Glomerular endothelial cell (primary cell): ENCODE results near the gene ZNF442. TPM values are rescaled to one million over a fixed set of nuclear protein-coding genes. Genes with fewer than 3 reads are reported as not detected.
"Not testable (repeated sequence)": the region's sequence is repeated elsewhere in the genome, so short reads cannot be mapped to it uniquely, and the experiment has no call there.

ENCODE experiments used
- DNase-seq: peaks from one replicate; pipeline ENCODE4 v3.0.0-alpha.2; 2011; ENCODE audit warnings: low read depth, low spot score; ENCODE audit errors: extremely low read depth
- total RNA-seq: library from RNA; depleted of rRNA; stranded (reverse); fragments of >200 nt; gene quantifications from 2 replicates; pipeline ENCODE4 v1.2.3, GENCODE V29; 2015

Gene ZNF442
- total RNA-seq, 1 donor from 2014 or later, result 1.1 TPM

DNA sequence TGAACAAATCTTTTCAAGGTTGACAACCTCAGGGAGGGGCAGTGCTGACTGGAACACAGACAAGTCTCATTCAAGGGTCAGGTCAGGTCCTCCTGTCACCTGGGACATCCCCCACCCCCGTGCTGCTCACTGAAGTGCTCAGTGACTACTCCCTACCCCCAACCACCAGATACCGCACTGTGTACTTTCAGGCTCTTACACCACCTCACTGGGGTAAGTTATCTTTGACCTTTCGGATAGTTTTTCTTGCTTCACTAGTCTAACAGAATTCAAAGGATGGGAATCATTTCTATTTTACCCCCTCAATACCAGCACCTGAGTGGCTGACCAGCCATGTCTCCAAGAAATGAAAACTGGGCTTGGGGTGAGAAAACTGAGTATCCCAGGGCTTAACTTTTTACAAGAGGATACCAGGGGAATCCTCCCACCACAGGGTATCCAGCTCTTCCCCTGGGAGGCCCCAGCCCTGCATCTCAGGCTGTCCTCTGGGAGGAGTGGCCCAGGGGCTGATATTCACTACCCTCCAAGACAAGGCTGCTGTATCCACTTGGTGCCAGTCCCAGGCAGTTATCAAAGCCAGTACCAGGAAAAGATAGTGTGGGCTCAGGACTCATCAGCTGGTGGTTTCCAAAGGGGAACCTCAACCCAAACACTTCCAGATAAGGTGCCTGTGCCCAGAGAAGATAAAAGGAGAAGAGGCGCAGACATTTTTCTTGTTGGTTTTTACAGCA lies 34.1 kb downstream of the ZNF442 start:
- DNase-seq, result no peak

DNA sequence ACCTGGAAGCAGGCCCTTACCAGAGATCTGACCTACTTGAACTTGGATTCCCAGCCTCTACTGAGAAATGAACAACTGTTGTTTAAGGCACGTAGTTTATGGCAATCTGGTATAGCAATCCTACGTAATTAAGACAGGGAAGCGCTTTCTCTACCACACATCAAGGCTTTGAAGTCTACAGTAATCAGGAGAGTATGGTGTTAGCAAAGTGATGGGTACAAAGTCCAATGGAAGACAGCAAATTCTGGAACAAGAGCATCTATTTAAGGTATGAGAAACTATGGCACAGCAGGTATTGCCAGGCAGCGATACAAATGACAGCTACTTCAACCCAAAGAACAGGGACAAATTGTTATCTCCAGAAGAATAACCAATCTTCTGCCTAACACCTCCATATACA lies 35.1 kb downstream of the ZNF442 start:
- no peak for DNase-seq

DNA sequence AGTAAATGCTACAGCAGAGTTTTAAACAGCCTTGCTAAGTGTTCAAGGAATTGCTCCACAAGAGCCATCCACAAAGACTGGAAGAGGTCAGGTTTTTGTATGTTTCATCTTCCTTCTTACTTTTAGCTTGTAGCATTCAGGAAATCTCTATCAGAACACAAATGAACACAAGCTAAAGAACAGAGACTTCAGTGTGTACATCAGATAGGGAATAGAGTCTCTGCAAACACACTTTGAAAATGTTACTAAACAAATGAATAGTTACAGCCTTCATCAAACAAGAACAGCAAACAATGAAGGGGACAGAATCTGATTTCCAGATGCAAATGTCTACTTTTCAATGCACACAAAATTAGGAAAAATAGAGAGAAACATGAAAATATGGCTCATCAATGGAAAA lies 39.8 kb downstream of the ZNF442 start:
- DNase-seq, result no peak

DNA sequence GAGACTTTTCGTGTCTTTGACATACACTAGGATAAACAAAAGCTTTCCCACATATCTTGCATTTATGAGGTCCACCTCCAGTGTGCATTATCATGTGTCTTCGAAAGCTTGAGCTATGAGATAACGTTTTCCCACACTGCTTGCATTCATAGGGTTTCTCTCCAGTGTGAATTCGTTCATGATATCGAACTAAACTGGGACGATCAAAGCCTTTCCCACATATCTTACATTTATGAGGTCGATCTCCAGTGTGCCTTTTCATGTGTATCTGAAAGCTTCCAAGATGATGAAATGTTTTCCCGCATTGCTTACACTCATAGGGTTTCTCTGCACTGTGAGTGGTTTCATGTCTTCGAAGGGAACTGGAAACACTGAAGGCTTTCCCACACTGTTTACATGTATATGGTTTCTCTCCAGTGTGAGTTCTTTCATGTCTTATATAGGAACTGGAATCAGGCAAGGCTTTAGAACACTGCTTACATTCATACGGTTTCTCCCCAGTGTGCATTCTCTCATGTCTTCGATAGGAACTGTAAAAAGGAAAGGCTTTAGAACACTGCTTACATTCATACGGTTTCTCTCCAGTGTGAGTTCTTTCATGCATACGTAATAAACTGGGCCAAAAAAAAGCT lies 46.6 kb downstream of the ZNF442 start:
- DNase-seq, result no peak

DNA sequence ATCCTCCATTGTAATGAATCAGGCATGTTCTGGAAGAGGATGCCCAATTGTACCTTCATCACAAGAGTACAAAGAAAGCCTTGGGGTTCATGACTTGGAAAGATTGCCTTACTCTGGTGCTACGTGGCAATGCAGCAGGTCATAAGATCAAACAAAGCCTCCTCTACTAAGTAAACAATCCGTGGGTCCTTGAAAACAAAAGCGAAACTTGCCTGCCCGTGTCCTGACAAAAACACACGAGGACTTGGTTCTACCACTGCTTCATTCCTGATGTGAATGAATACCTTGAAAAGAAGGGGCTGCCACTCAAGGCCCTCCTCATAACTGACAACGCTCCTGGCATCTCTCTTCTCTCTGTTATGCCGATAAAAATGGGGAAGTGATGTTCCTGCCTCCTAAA lies 50.9 kb downstream of the ZNF442 start:
- no peak for DNase-seq

DNA sequence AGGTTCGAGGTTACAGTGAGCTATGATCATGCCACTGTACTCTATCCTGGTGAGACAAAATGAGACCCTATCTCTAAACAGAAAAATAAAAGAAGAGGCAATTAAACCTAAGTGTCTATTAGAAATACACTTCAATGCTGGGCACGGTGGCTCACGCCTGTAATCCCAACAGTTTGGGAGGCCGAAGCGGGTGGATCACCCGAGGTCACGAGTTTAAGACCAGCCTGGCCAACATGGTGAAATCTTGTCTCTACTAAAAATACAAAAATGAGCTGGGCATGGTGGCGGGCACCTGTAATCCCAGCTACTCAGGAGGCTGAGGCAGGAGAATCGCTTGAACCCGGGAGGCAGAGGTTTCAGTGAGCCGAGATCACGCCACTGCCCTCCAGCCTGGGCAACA lies 56.6 kb downstream of the ZNF442 start:
- DNase-seq, result not testable (repeated sequence)

Other genes starting within 250 kb of the ZNF442 start
- 2.4 and 2.6 TPM in 2 replicates for gene ZNF20, start 225.3 kb downstream of the ZNF442 start, total RNA-seq
- 8.5 and 12.3 TPM in 2 replicates for gene ZNF625, start 208.9 kb downstream of the ZNF442 start, total RNA-seq
- 3.9 and 4.6 TPM in 2 replicates for gene ZNF136, start 202.6 kb downstream of the ZNF442 start, total RNA-seq
- 5.3 and 5.5 TPM in 2 replicates for gene ZNF44, start 70.8 kb downstream of the ZNF442 start, total RNA-seq
- 0.93 and 1.3 TPM in 2 replicates for gene ZNF563, start 32.0 kb downstream of the ZNF442 start, total RNA-seq
- 3.8 and 3.9 TPM in 2 replicates for gene ZNF799, start 35.6 kb upstream of the ZNF442 start, total RNA-seq
- gene ZNF443, start 75.3 kb upstream of the ZNF442 start, total RNA-seq, result 1.2 and 2.3 TPM in 2 replicates
- gene ZNF709, start 119.1 kb upstream of the ZNF442 start, total RNA-seq, result 0.58 and 1.7 TPM in 2 replicates
- gene ZNF564, start 185.8 kb upstream of the ZNF442 start, total RNA-seq, result 3.4 and 6.2 TPM in 2 replicates
- gene ZNF490, start 245.1 kb upstream of the ZNF442 start, total RNA-seq, result 8.1 and 8.6 TPM in 2 replicates
- gene ZNF791, start 245.2 kb upstream of the ZNF442 start, total RNA-seq, result 13.0 and 13.5 TPM in 2 replicates